HG03045 (cell line): ENCODE data around the gene CPNE9.
"Not testable (repeated sequence)": the region's sequence is repeated elsewhere in the genome, so short reads cannot be mapped to it uniquely, and the experiment has no call there.

Source experiments
- ATAC-seq: cut with Tn5 transposase; IDR thresholded peaks from one replicate; pipeline ENCODE4 v1.9.1; 2021; ENCODE audit warnings: mild to moderate bottlenecking, moderate library complexity; ENCODE audit not compliant: unreplicated experiment

Gene CPNE9

DNA sequence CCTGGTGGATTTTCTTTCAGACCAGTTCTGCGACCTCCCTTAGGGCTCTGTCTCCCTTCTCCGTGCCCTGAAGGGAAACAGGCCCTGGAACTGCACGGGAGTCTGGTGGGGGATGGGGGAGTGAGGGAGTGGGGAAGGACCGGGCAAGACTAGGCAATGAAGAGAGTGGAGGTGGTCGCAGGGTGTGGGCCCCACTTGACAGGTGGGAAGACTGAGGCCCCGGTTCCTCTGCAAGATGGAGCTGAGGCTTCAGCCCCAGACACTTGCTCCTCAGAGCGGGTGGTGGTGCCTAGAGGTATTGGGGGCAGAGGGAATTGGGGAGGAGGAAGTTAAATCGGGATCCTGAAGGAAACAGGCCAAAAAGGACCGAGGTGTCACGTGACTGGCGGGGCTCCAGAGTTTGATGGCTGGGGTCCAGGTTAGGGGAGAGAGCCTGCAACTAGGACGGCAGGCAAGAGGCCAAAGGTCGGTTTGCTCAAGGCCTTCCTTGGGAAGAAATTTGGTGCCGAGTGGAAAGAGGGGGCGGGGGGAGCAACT is 66.7 kb downstream of the CPNE9 start:
- peak; percentile 9 for ATAC-seq

DNA sequence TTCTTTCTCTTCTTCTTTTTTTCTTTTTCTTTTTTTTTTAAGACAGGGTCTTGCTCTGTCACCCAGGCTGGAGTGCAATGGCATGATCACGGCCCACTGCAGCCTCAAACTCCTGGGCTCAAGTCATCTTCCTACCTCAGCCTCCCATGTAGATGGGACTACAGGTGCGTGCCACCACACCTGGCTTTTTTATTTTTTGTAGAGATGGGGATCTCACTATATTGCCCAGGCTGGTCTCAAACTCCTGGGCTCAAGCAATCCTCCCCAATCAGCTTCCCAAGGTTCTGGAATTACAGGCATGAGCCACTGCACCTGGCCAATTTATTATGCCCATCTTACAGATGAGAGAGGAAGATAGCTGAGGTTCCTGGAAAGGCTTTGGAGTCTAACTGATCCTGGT is 67.4 kb downstream of the CPNE9 start:
- ATAC-seq, result not testable (repeated sequence)

DNA sequence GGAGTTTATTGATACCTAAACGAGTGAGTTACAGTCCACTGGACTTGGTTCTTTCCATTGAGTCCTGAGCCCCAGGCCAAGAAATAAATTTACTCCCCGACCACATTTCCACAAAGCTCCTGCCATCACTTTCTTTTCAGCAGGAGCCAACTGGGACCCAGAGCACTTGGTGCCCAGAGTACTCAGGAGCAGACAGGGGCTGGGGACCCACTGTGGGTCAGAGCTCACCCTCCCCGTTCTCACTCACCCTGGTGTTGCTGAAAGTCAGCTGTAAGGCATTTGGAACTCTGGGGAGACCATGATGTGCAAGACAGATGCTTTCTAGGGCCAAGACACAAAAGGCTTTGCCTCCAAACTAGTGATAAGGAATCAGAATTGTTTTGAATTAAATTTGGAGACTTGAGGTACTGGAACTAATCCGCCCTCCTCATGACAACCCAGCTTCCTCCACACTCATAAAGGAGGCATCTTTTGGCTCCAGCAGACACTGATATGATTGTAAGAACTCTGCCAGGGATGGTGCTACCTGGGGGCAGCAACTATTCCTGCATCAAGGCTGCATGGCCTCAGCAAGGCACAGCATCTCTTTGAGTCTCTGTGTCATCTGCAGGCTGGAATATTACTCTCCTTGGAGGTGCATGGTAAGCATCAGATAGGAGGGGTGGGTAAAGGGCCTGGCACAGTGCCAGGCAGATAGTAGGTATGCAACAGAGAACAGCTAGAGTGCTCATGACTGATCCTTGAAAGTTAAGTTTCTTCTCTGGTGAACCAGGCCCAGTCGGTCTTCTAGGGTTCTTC is 73.5 kb downstream of the CPNE9 start:
- ATAC-seq, result no peak

DNA sequence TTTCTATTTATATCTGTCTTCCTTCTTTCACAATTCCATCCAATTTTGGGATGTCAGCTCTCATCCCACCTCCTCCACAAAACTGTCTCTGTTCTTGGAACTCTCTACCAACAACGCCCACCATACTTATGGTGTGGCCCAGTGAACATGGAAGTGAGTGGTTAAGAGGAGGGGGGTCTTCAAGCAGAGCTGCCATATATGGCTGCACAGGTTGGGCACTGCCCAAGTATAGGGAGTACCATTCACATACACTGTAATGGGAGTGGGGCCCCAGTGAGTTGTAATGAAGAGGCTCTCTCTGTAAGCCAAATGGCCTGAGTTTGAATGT is 74.0 kb downstream of the CPNE9 start:
- ATAC-seq, result no peak

DNA sequence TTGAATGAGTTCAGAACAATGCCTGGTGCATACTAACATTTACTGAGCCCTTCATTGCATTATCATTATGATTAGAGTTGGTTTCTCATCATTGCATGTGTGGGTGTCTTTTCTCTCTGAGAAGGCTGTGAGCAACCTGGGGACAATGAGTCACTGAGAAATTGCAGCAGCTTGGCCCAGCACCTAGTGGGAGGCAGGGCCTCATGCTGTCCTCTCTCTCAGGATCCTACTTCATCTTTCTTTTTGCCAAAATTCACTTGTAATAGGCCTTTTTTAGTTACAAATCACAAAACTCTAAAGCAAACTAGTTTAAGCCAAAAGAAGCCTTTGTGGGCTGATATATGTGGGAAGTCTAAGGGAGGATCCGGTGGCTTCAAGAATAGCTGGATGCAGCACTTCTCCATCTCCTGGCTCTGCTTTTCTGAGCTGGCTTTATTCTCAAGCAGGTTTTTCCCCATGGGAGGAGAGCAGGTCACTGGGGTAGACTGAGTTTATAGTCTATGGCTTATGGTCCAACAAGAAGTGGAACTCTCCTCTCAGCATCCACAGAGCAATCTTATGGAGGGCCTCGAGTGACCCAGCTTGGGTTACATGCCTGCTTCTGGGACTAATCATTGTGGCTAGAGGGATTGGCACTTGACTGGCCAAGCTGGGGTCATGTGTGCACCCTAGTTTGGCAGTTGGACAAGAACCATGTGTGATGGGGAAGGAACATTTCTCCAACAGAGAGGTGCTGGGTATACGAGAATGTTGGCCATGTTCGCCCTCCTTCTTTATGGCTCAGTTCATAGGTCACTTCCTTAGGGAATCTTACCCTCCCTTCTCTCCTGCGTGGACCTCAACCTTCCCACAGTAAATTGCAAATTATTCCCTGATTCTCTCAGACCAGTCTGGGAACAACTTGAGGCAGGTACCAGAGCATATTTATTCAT is 74.8 kb downstream of the CPNE9 start:
- no peak for ATAC-seq

DNA sequence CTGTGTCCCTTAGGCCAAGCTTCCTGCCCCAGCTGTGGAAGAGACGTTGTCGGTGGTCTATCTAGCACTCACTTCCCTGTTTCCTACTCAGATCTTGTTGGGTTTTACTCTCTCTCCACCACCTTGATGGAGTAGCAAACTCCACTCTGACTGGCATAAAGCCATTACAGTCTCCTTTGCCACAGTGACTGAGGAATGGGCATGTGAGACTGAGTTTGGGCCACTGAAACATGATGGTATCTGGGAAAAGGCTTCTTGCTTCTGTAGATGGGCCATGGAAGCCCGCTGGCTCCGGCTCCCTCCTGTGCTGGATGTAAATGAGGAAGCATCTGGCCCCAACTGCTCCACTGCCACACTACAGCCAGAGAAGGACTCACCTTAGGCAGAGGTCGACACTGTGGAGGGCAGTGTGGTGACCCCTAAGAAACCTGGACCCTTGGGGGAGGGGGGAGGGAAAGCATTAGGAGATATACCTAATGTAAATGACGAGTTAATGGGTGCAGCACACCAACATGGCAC is 75.5 kb downstream of the CPNE9 start:
- no peak for ATAC-seq
